ENCODE measurements around the gene NUMB.
A peak's percentile ranks its signal among the peaks of the same experiment; 100 is the strongest.

NUMB gene

DNA sequence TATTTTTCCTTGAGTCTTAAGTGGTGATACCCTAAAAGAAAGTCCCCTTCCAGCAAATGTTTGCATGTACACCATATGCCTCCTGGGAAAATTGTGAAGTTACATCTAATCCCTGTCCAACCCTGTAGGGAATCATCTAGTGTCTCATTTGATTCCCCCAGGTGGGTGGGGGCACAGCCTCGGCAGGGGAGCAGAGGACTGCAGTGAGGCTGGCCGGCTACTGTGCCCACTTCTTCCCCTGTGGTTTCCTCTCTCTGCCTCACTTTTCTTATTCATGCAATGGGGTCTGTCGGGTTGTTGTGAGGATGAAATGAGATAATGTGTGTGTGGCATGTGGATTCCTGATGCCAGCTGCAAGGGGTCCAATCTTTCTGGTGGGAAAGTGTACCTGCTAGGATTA, 215.0 kb downstream of the NUMB start:
- TF ChIP-seq, protein P1, sequence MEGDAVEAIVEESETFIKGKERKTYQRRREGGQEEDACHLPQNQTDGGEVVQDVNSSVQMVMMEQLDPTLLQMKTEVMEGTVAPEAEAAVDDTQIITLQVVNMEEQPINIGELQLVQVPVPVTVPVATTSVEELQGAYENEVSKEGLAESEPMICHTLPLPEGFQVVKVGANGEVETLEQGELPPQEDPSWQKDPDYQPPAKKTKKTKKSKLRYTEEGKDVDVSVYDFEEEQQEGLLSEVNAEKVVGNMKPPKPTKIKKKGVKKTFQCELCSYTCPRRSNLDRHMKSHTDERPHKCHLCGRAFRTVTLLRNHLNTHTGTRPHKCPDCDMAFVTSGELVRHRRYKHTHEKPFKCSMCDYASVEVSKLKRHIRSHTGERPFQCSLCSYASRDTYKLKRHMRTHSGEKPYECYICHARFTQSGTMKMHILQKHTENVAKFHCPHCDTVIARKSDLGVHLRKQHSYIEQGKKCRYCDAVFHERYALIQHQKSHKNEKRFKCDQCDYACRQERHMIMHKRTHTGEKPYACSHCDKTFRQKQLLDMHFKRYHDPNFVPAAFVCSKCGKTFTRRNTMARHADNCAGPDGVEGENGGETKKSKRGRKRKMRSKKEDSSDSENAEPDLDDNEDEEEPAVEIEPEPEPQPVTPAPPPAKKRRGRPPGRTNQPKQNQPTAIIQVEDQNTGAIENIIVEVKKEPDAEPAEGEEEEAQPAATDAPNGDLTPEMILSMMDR (IDR thresholded peaks at IDR 0.05; ENCODE audit: borderline replicate concordance, extremely low read depth, low read length, poor library complexity, severe bottlenecking): no peak
- no peak for TF ChIP-seq EZH2 (IDR thresholded peaks at IDR 0.05; ENCODE audit: borderline replicate concordance, low read depth, low read length, severe bottlenecking)
- H3K79me2 ChIP-seq (ENCODE audit: insufficient read depth, low read length): no peaks in the 10 kb centered on the region
- H3K4me3 ChIP-seq (ENCODE audit: low read depth in 1 of 2, low read length in 2 of 2): no peak overlapping the region
- H3K4me2 ChIP-seq (ENCODE audit: insufficient read depth, low read length): no peak overlapping the region
- no peak overlapping the region for H3K9ac ChIP-seq (ENCODE audit: low read depth, low read length)
- no peak overlapping the region for H2AFZ ChIP-seq (ENCODE audit: low read depth, low read length)
- ATAC-seq (ENCODE audit: insufficient read depth, low read depth): no peak
- DNase-seq: no peak
- no peaks in the 10 kb centered on the region for H4K20me1 ChIP-seq (ENCODE audit: insufficient read depth, low read length)
- H3K36me3 ChIP-seq (ENCODE audit: insufficient read depth, low read length): no peaks in the 10 kb centered on the region
- H3K4me1 ChIP-seq (ENCODE audit: insufficient read depth, low read length): peaks cover 41% of the 10 kb centered on the region
- no peaks in the 10 kb centered on the region for H3K27me3 ChIP-seq (ENCODE audit: insufficient read depth, low read length, poor library complexity)
- no peak overlapping the region for H3K27ac ChIP-seq (ENCODE audit: low read length)
- no peaks in the 10 kb centered on the region for H3K9me3 ChIP-seq (ENCODE audit: insufficient read depth, low read length, severe bottlenecking)

DNA sequence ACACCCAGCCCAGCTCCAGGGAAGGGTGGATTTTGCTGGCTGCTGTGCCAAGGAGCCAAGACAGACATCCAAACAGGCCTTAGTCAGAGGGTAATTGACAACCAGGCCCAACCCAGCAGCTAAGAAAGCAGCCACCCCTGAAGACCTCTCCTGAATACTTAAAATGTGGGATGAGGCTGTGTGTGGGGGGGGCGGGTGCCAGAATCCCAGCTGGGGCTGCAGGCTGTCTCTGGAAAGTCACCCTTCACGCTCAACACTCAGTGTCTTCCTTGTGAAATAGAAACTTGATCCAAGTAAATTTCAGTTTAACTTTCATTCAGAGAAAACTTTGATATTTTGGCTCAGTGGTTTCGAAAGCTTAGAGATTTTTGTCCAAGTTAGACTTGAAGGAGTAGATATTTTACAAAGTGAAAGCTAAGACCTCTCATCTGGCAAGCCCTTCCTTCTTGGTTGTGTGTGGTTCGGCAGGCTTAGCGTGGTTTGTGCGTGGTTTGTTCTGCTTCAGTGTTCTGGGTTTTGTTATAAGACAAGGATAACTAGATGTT, 215.9 kb downstream of the NUMB start:
- ATAC-seq (ENCODE audit: insufficient read depth, low read depth) (peak; percentile 47), DNase-seq (peak; percentile 39)
- H3K79me2 ChIP-seq (ENCODE audit: insufficient read depth, low read length): no peaks in the 10 kb centered on the region
- H3K27ac ChIP-seq (ENCODE audit: low read length): no peak overlapping the region
- no peaks in the 10 kb centered on the region for H3K9me3 ChIP-seq (ENCODE audit: insufficient read depth, low read length, severe bottlenecking)
- H3K9ac ChIP-seq (ENCODE audit: low read depth, low read length): no peak overlapping the region; the same call in 1 of the 2 replicates
- no peaks in the 10 kb centered on the region for H3K36me3 ChIP-seq (ENCODE audit: insufficient read depth, low read length)
- TF ChIP-seq EZH2 (IDR thresholded peaks at IDR 0.05; ENCODE audit: borderline replicate concordance, low read depth, low read length, severe bottlenecking): no peak
- TF ChIP-seq, protein P1 (IDR thresholded peaks at IDR 0.05; ENCODE audit: borderline replicate concordance, extremely low read depth, low read length, poor library complexity, severe bottlenecking): no peak
- H3K4me3 ChIP-seq (ENCODE audit: low read depth in 1 of 2, low read length in 2 of 2): no peak overlapping the region
- H3K4me1 ChIP-seq (ENCODE audit: insufficient read depth, low read length): peaks cover 41% of the 10 kb centered on the region
- no peaks in the 10 kb centered on the region for H3K27me3 ChIP-seq (ENCODE audit: insufficient read depth, low read length, poor library complexity)
- H2AFZ ChIP-seq (ENCODE audit: low read depth, low read length): peak overlapping the region; percentile 30; the same call in 1 of the 2 replicates
- peak overlapping the region; percentile 47 for H3K4me2 ChIP-seq (ENCODE audit: insufficient read depth, low read length)
- no peaks in the 10 kb centered on the region for H4K20me1 ChIP-seq (ENCODE audit: insufficient read depth, low read length)

DNA sequence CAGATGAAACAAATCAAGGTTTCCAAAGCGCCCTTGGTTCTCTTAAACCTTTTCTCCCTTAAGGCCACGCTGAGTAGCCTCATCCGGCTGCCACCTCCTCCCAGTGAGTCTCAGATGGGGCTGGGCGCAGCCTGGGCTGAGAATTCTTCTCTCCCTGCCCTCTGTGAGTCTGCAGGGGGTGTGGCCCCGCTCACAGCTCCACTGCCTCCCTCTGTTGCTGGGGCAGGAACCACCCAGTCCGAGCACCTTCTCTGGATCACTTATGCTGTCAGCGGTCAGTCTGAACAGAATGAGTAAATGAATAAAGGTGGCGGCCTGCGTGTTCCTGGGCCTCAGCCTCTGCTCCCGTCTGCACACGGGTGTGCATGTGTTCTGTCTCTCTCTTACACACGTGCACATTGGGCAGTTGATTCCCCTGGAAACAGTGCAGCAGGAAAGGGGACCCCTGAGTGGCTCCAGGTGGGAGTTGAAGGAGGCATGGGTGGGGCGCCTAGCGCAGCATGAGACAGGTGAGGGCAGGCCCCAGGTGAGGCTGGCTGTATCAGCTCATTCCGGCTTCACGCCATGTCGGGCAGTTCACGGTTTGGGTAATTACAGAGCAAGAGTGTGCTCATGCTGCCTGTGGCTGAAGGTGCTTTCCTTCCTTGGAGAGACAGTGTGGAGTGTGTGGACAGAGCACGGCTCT, 216.7 kb downstream of the NUMB start:
- peak overlapping the region; percentile 47; the same call in 1 of the 2 replicates for H3K4me2 ChIP-seq (ENCODE audit: insufficient read depth, low read length)
- TF ChIP-seq, protein P1 (IDR thresholded peaks at IDR 0.05; ENCODE audit: borderline replicate concordance, extremely low read depth, low read length, poor library complexity, severe bottlenecking): no peak
- TF ChIP-seq EZH2 (IDR thresholded peaks at IDR 0.05; ENCODE audit: borderline replicate concordance, low read depth, low read length, severe bottlenecking): no peak
- H3K4me3 ChIP-seq (ENCODE audit: low read depth in 1 of 2, low read length in 2 of 2): no peak overlapping the region
- no peak for ATAC-seq (ENCODE audit: insufficient read depth, low read depth)
- no peak for DNase-seq
- H3K27me3 ChIP-seq (ENCODE audit: insufficient read depth, low read length, poor library complexity): no peaks in the 10 kb centered on the region
- H3K9ac ChIP-seq (ENCODE audit: low read depth, low read length): no peak overlapping the region
- no peaks in the 10 kb centered on the region for H3K9me3 ChIP-seq (ENCODE audit: insufficient read depth, low read length, severe bottlenecking)
- no peaks in the 10 kb centered on the region for H3K79me2 ChIP-seq (ENCODE audit: insufficient read depth, low read length)
- no peak overlapping the region for H2AFZ ChIP-seq (ENCODE audit: low read depth, low read length)
- no peaks in the 10 kb centered on the region for H4K20me1 ChIP-seq (ENCODE audit: insufficient read depth, low read length)
- H3K27ac ChIP-seq (ENCODE audit: low read length): no peak overlapping the region
- no peaks in the 10 kb centered on the region for H3K36me3 ChIP-seq (ENCODE audit: insufficient read depth, low read length)
- peaks cover 37% of the 10 kb centered on the region for H3K4me1 ChIP-seq (ENCODE audit: insufficient read depth, low read length)
